Astrocyte (in vitro differentiated cells and primary cell): ENCODE data around the gene PDE1C. TPM values are rescaled to one million over a fixed set of nuclear protein-coding genes. Genes with fewer than 3 reads are reported as not detected.

Experiments used
- DNase-seq: peaks from one replicate; pipeline ENCODE4 v3.0.0-alpha.2; 2010; ENCODE audit warnings: low read depth
- FAIRE-seq: peaks from 2 replicates; lab custom pipeline; 2011; peaks lifted over from hg19 to GRCh38; lab: Jason Lieb, UNC
- H2AFZ ChIP-seq: 2 replicates; pipeline ENCODE4 v1.6.0; 2012; ENCODE audit warnings: low read depth, low read length, inconsistent platforms
- H3K27ac ChIP-seq: 2 replicates; pipeline ENCODE4 v1.5.1; 2011; ENCODE audit warnings: low read depth, low read length, inconsistent platforms
- H3K27me3 ChIP-seq: 2 replicates; pipeline ENCODE4 v1.6.0; 2011; ENCODE audit warnings: low read length, inconsistent platforms; ENCODE audit not compliant: insufficient read depth
- H3K36me3 ChIP-seq: 2 replicates; pipeline ENCODE4 v1.5.1; 2011; ENCODE audit warnings: low read length, inconsistent platforms; ENCODE audit not compliant: insufficient read depth
- H3K4me1 ChIP-seq: 2 replicates; pipeline ENCODE4 v1.5.1; 2011; ENCODE audit warnings: low read length, inconsistent platforms; ENCODE audit not compliant: insufficient read depth
- H3K4me2 ChIP-seq: 2 replicates; pipeline ENCODE4 v1.6.0; 2012; ENCODE audit warnings: low read length, inconsistent platforms
- H3K4me3 ChIP-seq: 2 replicates; pipeline ENCODE4 v1.5.1; 2011; ENCODE audit warnings: low read depth, mild to moderate bottlenecking, low read length, inconsistent platforms; ENCODE audit not compliant: insufficient read depth
- H3K79me2 ChIP-seq: 2 replicates; pipeline ENCODE4 v1.6.0; 2012; ENCODE audit warnings: mild to moderate bottlenecking, low read length, inconsistent platforms; ENCODE audit not compliant: insufficient read depth
- H3K9ac ChIP-seq: 2 replicates; pipeline ENCODE4 v1.6.0; 2012; ENCODE audit warnings: mild to moderate bottlenecking, low read length, inconsistent platforms
- H3K9me3 ChIP-seq: 2 replicates; pipeline ENCODE4 v1.5.1; 2012; ENCODE audit warnings: low read depth, mild to moderate bottlenecking, low read length, inconsistent platforms; ENCODE audit not compliant: insufficient read depth
- H4K20me1 ChIP-seq: 2 replicates; pipeline ENCODE4 v1.6.0; 2012; ENCODE audit warnings: low read length, inconsistent platforms; ENCODE audit not compliant: insufficient read depth
- H3K27ac Mint-ChIP-seq: one replicate; pipeline ENCODE4 v1.8.0; 2021; ENCODE audit warnings: mild to moderate bottlenecking, mixed read lengths; ENCODE audit not compliant: unreplicated experiment
- H3K27me3 Mint-ChIP-seq: one replicate; pipeline ENCODE4 v1.8.0; 2021; ENCODE audit warnings: low read depth, mixed read lengths; ENCODE audit not compliant: unreplicated experiment
- H3K36me3 Mint-ChIP-seq: one replicate; pipeline ENCODE4 v1.8.0; 2021; ENCODE audit warnings: low read depth, mixed read lengths; ENCODE audit not compliant: unreplicated experiment
- H3K4me1 Mint-ChIP-seq: one replicate; pipeline ENCODE4 v1.8.0; 2021; ENCODE audit warnings: low read depth, mixed read lengths; ENCODE audit not compliant: unreplicated experiment
- H3K4me3 Mint-ChIP-seq: one replicate; pipeline ENCODE4 v1.8.0; 2021; ENCODE audit warnings: mild to moderate bottlenecking, moderate library complexity, mixed read lengths; ENCODE audit not compliant: unreplicated experiment
- H3K9me3 Mint-ChIP-seq: one replicate; pipeline ENCODE4 v1.8.0; 2021; ENCODE audit warnings: mild to moderate bottlenecking, mixed read lengths; ENCODE audit not compliant: unreplicated experiment
- CTCF ChIP-seq: IDR thresholded peaks from 2 replicates; pipeline ENCODE4 v1.5.1; 2011; ENCODE audit warnings: low read depth, mild to moderate bottlenecking, inconsistent platforms, low read length, moderate library complexity; ENCODE audit not compliant: insufficient read depth
- EZH2 ChIP-seq: IDR thresholded peaks from 2 replicates; pipeline ENCODE4 v1.6.1; 2012; ENCODE audit warnings: mild to moderate bottlenecking, low read length, inconsistent platforms; ENCODE audit not compliant: insufficient read depth
- total RNA-seq: library from RNA; stranded (reverse); gene quantifications from 2 replicates; pipeline ENCODE4 v1.2.1, GENCODE V29; 2021

PDE1C gene
- total RNA-seq, 1 donor from 2014 or later, result 31.6 TPM

- TF ChIP-seq EZH2 (no peak), CTCF (no peak)
- peaks cover 17% of the 10 kb centered on the region for H3K79me2 ChIP-seq
- no peaks in the 10 kb centered on the region for H4K20me1 ChIP-seq
- no peak overlapping the region for H3K4me2 ChIP-seq
- Mint-ChIP-seq H3K9me3 (peaks cover 7% of the 10 kb centered on the region), H3K27ac (no peak overlapping the region), H3K4me1 (no peaks in the 10 kb centered on the region), H3K4me3 (no peak overlapping the region), H3K36me3 (peaks cover 6% of the 10 kb centered on the region), H3K27me3 (peaks cover 3% of the 10 kb centered on the region)
- FAIRE-seq (no peak), DNase-seq (no peak)
- H3K27ac ChIP-seq, result no peak overlapping the region
- no peaks in the 10 kb centered on the region for H3K36me3 ChIP-seq
- no peaks in the 10 kb centered on the region for H3K9me3 ChIP-seq
- H2AFZ ChIP-seq, result no peak overlapping the region
- H3K4me1 ChIP-seq, result no peaks in the 10 kb centered on the region
- no peak overlapping the region for H3K4me3 ChIP-seq
- no peak overlapping the region for H3K9ac ChIP-seq
- no peaks in the 10 kb centered on the region for H3K27me3 ChIP-seq
These were observed 143.1 kb downstream of the PDE1C start for GRCh38 chr7:31926991-31927584.

GRCh38 chr7:31925753-31926454 is 144.3 kb downstream of the PDE1C start:
- H3K4me1 ChIP-seq, result no peaks in the 10 kb centered on the region
- no peak overlapping the region for H3K27ac ChIP-seq
- no peak for FAIRE-seq
- H3K4me1 Mint-ChIP-seq, result no peaks in the 10 kb centered on the region
- no peak overlapping the region for H2AFZ ChIP-seq
- no peak overlapping the region for H3K4me3 ChIP-seq
- H3K4me3 Mint-ChIP-seq, result no peak overlapping the region
- no peak overlapping the region for H3K27ac Mint-ChIP-seq
- H3K9ac ChIP-seq, result no peak overlapping the region
- H3K36me3 Mint-ChIP-seq, result peaks cover 6% of the 10 kb centered on the region
- peaks cover 18% of the 10 kb centered on the region for H3K79me2 ChIP-seq
- no peaks in the 10 kb centered on the region for H3K9me3 ChIP-seq
- no peaks in the 10 kb centered on the region for H3K36me3 ChIP-seq
- peaks cover 3% of the 10 kb centered on the region for H3K27me3 Mint-ChIP-seq
- H4K20me1 ChIP-seq, result no peaks in the 10 kb centered on the region
- no peak overlapping the region for H3K4me2 ChIP-seq
- H3K27me3 ChIP-seq, result no peaks in the 10 kb centered on the region
- TF ChIP-seq EZH2 (no peak), CTCF (no peak)
- peaks cover 7% of the 10 kb centered on the region for H3K9me3 Mint-ChIP-seq
- DNase-seq, result no peak

GRCh38 chr7:31924251-31924650 is 146.0 kb downstream of the PDE1C start:
- no peaks in the 10 kb centered on the region for H3K4me1 Mint-ChIP-seq
- H3K79me2 ChIP-seq, result peaks cover 25% of the 10 kb centered on the region
- H3K9me3 ChIP-seq, result no peaks in the 10 kb centered on the region
- TF ChIP-seq EZH2, result no peak
- TF ChIP-seq CTCF, result no peak
- no peak overlapping the region for H3K9ac ChIP-seq
- H3K4me2 ChIP-seq, result no peak overlapping the region
- peaks cover 2% of the 10 kb centered on the region for H3K9me3 Mint-ChIP-seq
- no peaks in the 10 kb centered on the region for H3K4me1 ChIP-seq
- no peak overlapping the region for H3K27ac ChIP-seq
- H3K27me3 Mint-ChIP-seq, result peaks cover 3% of the 10 kb centered on the region
- no peak overlapping the region for H3K4me3 Mint-ChIP-seq
- no peaks in the 10 kb centered on the region for H3K27me3 ChIP-seq
- H3K36me3 Mint-ChIP-seq, result peaks cover 4% of the 10 kb centered on the region
- DNase-seq (no peak), FAIRE-seq (no peak)
- H3K36me3 ChIP-seq, result no peaks in the 10 kb centered on the region
- H3K27ac Mint-ChIP-seq, result no peak overlapping the region
- H3K4me3 ChIP-seq, result no peak overlapping the region
- no peaks in the 10 kb centered on the region for H4K20me1 ChIP-seq
- no peak overlapping the region for H2AFZ ChIP-seq
